ENCODE measurements around the gene MEIS2.
A peak's percentile ranks its signal among the peaks of the same experiment; 100 is the strongest.

MEIS2 gene

GRCh38 chr15:37020852-37021251, 79.5 kb downstream of the MEIS2 start:
- no peak for DNase-seq (ENCODE audit: low read depth)
- no peak overlapping the region for H3K4me3 ChIP-seq (ENCODE audit: low read depth, low read length)
- no peak for TF ChIP-seq CTCF (IDR thresholded peaks at IDR 0.05; ENCODE audit: low read depth, low read length, missing control alignments)

GRCh38 chr15:37019479-37020433, 80.6 kb downstream of the MEIS2 start:
- no peak for TF ChIP-seq CTCF (IDR thresholded peaks at IDR 0.05; ENCODE audit: low read depth, low read length, missing control alignments)
- DNase-seq (ENCODE audit: low read depth), result no peak
- no peak overlapping the region; the same call in 1 of the 2 replicates for H3K4me3 ChIP-seq (ENCODE audit: low read depth, low read length)

DNA sequence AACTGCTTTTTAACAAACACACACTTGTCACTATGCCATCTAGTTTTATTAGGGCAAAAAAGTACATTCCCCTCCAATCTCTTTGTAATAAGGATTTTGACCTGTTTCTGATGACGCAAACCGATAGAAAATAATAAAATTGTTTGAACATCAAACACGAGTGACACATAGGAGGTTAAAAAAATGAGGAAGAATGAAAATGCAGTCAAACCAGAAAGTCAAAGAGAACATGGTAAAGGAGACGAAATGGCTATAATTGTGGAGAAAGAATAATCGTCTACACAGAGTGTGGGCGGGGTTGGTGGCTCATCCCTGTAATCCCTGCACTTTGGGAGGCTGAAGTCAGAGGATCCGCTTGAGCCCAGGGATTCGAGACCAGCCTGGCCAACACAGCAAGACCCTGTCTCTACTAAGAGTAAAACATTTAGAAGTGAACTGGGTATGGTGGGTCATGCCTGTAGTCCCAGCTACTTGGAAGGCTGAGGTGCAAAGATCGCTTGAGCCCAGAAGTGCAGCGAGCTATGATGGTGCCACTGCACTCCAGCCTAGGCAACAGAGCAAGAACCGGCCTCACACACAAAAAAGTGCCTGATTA, 83.2 kb downstream of the MEIS2 start:
- no peak for DNase-seq (ENCODE audit: low read depth)
- no peak for TF ChIP-seq CTCF (IDR thresholded peaks at IDR 0.05; ENCODE audit: low read depth, low read length, missing control alignments)

DNA sequence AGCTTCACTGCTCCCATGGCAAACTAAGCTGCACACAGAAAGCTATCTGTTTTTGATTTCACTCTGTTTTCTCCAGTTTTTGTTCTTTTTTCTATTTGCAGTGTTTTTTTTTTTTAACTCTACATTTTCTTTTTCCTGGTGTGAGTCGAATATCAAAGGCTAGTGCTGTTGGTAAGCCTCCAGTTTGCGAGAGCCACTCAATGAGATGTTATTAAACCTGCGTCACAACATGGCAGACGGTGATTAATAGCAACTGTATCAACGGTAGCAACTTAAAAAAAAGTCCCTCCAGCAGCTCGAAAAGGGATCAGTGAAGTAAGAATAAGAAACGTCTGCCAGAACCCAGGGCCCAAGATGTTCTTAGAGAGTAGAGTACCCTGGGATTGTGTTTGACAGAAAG, 84.1 kb downstream of the MEIS2 start:
- no peak for DNase-seq (ENCODE audit: low read depth)
- TF ChIP-seq CTCF (IDR thresholded peaks at IDR 0.05; ENCODE audit: low read depth, low read length, missing control alignments), result no peak
- no peak overlapping the region for H3K4me3 ChIP-seq (ENCODE audit: low read depth, low read length)

More for the DNA sequence above, 83.2 kb downstream of the MEIS2 start:
- no peak overlapping the region for H3K4me3 ChIP-seq (ENCODE audit: low read depth, low read length)

- TF ChIP-seq CTCF (IDR thresholded peaks at IDR 0.05; ENCODE audit: low read depth, low read length, missing control alignments), result no peak
- no peak for DNase-seq (ENCODE audit: low read depth)
- H3K4me3 ChIP-seq (ENCODE audit: low read depth, low read length), result peak overlapping the region; percentile 3; the same call in 1 of the 2 replicates
These were observed 84.9 kb downstream of the MEIS2 start for GRCh38 chr15:37015451-37015850.

GRCh38 chr15:37015035-37015434, 85.3 kb downstream of the MEIS2 start:
- H3K4me3 ChIP-seq (ENCODE audit: low read depth, low read length), result no peak overlapping the region; the same call in 1 of the 2 replicates
- peak; percentile 49 for DNase-seq (ENCODE audit: low read depth)
- no peak for TF ChIP-seq CTCF (IDR thresholded peaks at IDR 0.05; ENCODE audit: low read depth, low read length, missing control alignments)
